ENCODE measurements around the gene TLR9. TPM values are rescaled to one million over a fixed set of nuclear protein-coding genes. Genes with fewer than 3 reads are reported as not detected.

Gene TLR9
- total RNA-seq, 1 donor from 2014 or later, result 0.42 TPM

GRCh38 chr3:52197499-52197841 lies 28.0 kb downstream of the TLR9 start:
- H3K27ac Mint-ChIP-seq, result peak overlapping the region; percentile 85
- no peaks in the 10 kb centered on the region for H3K9me3 Mint-ChIP-seq
- no peak for DNase-seq
- intact Hi-C loops (cut with micrococcal nuclease), result loop anchor here (5.0 to 10.0 kb wide), 2 partner anchors 200 to 337 kb away; partner anchors contain the start of genes NT5DC2, RPL29 and UQCC5
- H3K4me3 Mint-ChIP-seq, result peak overlapping the region; percentile 100
- H3K36me3 Mint-ChIP-seq (ENCODE audit: low read depth), result peaks cover 33% of the 10 kb centered on the region
- no peaks in the 10 kb centered on the region for H3K27me3 Mint-ChIP-seq
- H3K4me1 Mint-ChIP-seq, result peaks cover 50% of the 10 kb centered on the region

- Mint-ChIP-seq H3K9me3 (no peaks in the 10 kb centered on the region), H3K4me3 (no peak overlapping the region)
Observed at GRCh38 chr3:52196977-52197376, 28.5 kb downstream of the TLR9 start.

GRCh38 chr3:52195823-52196331 lies 29.6 kb downstream of the TLR9 start:
- Mint-ChIP-seq H3K9me3 (no peaks in the 10 kb centered on the region), H3K36me3 (ENCODE audit: low read depth) (peaks cover 18% of the 10 kb centered on the region), H3K4me1 (peaks cover 37% of the 10 kb centered on the region), H3K27me3 (no peaks in the 10 kb centered on the region), H3K27ac (peak overlapping the region; percentile 43), H3K4me3 (no peak overlapping the region)
- intact Hi-C loops (cut with micrococcal nuclease), result loop anchor here (5.0 to 10.0 kb wide), 2 partner anchors 199 to 339 kb away; partner anchors contain the start of genes NT5DC2, RPL29 and UQCC5
- no peak for DNase-seq

More at GRCh38 chr3:52196977-52197376, 28.5 kb downstream of the TLR9 start:
- peaks cover 48% of the 10 kb centered on the region for H3K4me1 Mint-ChIP-seq
- intact Hi-C loops (cut with micrococcal nuclease), result loop anchor here (5.0 to 10.0 kb wide), 2 partner anchors 200 to 338 kb away; partner anchors contain the start of genes NT5DC2, RPL29 and UQCC5
- peak; percentile 60 for DNase-seq
- H3K27me3 Mint-ChIP-seq, result no peaks in the 10 kb centered on the region
- H3K27ac Mint-ChIP-seq, result peak overlapping the region; percentile 85
- peaks cover 29% of the 10 kb centered on the region for H3K36me3 Mint-ChIP-seq (ENCODE audit: low read depth)

- Mint-ChIP-seq H3K27me3 (no peaks in the 10 kb centered on the region), H3K36me3 (ENCODE audit: low read depth) (peaks cover 15% of the 10 kb centered on the region), H3K4me3 (no peak overlapping the region), H3K4me1 (peaks cover 34% of the 10 kb centered on the region), H3K9me3 (no peaks in the 10 kb centered on the region), H3K27ac (no peak overlapping the region)
- DNase-seq, result no peak
- intact Hi-C loops (cut with micrococcal nuclease), result loop anchor here (5.0 to 10.0 kb wide), 2 partner anchors 198 to 340 kb away; partner anchors contain the start of genes NT5DC2, RPL29 and UQCC5
Observed at GRCh38 chr3:52195291-52195597, 30.2 kb downstream of the TLR9 start.

GRCh38 chr3:52194485-52195290 lies 30.8 kb downstream of the TLR9 start:
- no peak overlapping the region for H3K27ac Mint-ChIP-seq
- peaks cover 12% of the 10 kb centered on the region for H3K36me3 Mint-ChIP-seq (ENCODE audit: low read depth)
- H3K27me3 Mint-ChIP-seq, result no peaks in the 10 kb centered on the region
- H3K4me1 Mint-ChIP-seq, result peaks cover 33% of the 10 kb centered on the region
- no peaks in the 10 kb centered on the region for H3K9me3 Mint-ChIP-seq
- intact Hi-C loops (cut with micrococcal nuclease), result loop anchor here (5.0 to 10.0 kb wide), 2 partner anchors 197 to 340 kb away; partner anchors contain the start of genes NT5DC2, RPL29 and UQCC5
- no peak overlapping the region for H3K4me3 Mint-ChIP-seq
- DNase-seq, result no peak

- Mint-ChIP-seq H3K4me3 (no peak overlapping the region), H3K4me1 (peaks cover 29% of the 10 kb centered on the region), H3K36me3 (ENCODE audit: low read depth) (no peaks in the 10 kb centered on the region), H3K9me3 (no peaks in the 10 kb centered on the region), H3K27ac (no peak overlapping the region), H3K27me3 (no peaks in the 10 kb centered on the region)
- no peak for DNase-seq
- intact Hi-C loops (cut with micrococcal nuclease), result loop anchor here (10.0 kb wide), 1 partner anchor 342 kb away; the partner anchor contains the start of genes NT5DC2 and UQCC5
Observed at GRCh38 chr3:52193065-52193464, 32.4 kb downstream of the TLR9 start.

- H3K4me1 Mint-ChIP-seq, result peaks cover 17% of the 10 kb centered on the region
- H3K9me3 Mint-ChIP-seq, result no peaks in the 10 kb centered on the region
- DNase-seq, result no peak
- H3K4me3 Mint-ChIP-seq, result no peak overlapping the region
- H3K27ac Mint-ChIP-seq, result no peak overlapping the region
- no peaks in the 10 kb centered on the region for H3K27me3 Mint-ChIP-seq
- H3K36me3 Mint-ChIP-seq (ENCODE audit: low read depth), result no peaks in the 10 kb centered on the region
- intact Hi-C loops (cut with micrococcal nuclease), result loop anchor here (10.0 kb wide), 1 partner anchor 343 kb away; the partner anchor contains the start of genes NT5DC2 and UQCC5
Observed at GRCh38 chr3:52191663-52192062, 33.8 kb downstream of the TLR9 start.

- H3K4me1 Mint-ChIP-seq, result peaks cover 10% of the 10 kb centered on the region
- H3K9me3 Mint-ChIP-seq, result no peaks in the 10 kb centered on the region
- H3K4me3 Mint-ChIP-seq, result no peak overlapping the region
- no peaks in the 10 kb centered on the region for H3K27me3 Mint-ChIP-seq
- H3K36me3 Mint-ChIP-seq (ENCODE audit: low read depth), result no peaks in the 10 kb centered on the region
- intact Hi-C loops (cut with micrococcal nuclease), result loop anchor here (10.0 kb wide), 1 partner anchor 344 kb away; the partner anchor contains the start of genes NT5DC2 and UQCC5
- no peak overlapping the region for H3K27ac Mint-ChIP-seq
- DNase-seq, result no peak
Observed at GRCh38 chr3:52190294-52191074, 35.0 kb downstream of the TLR9 start.

- intact Hi-C loops (cut with micrococcal nuclease), result no loop called here
- H3K4me3 Mint-ChIP-seq, result no peak overlapping the region
- H3K27ac Mint-ChIP-seq, result no peak overlapping the region
- no peak for DNase-seq
- H3K4me1 Mint-ChIP-seq, result peaks cover 10% of the 10 kb centered on the region
- H3K36me3 Mint-ChIP-seq (ENCODE audit: low read depth), result no peaks in the 10 kb centered on the region
- no peaks in the 10 kb centered on the region for H3K9me3 Mint-ChIP-seq
- H3K27me3 Mint-ChIP-seq, result no peaks in the 10 kb centered on the region
Observed at GRCh38 chr3:52188556-52188955, 36.9 kb downstream of the TLR9 start.

- Mint-ChIP-seq H3K36me3 (ENCODE audit: low read depth) (no peaks in the 10 kb centered on the region), H3K27me3 (peaks cover 4% of the 10 kb centered on the region), H3K4me3 (no peak overlapping the region), H3K9me3 (no peaks in the 10 kb centered on the region), H3K4me1 (peaks cover 15% of the 10 kb centered on the region), H3K27ac (no peak overlapping the region)
- no peak for DNase-seq
- intact Hi-C loops (cut with micrococcal nuclease), result no loop called here
Observed at GRCh38 chr3:52186729-52187128, 38.7 kb downstream of the TLR9 start.

- intact Hi-C loops (cut with micrococcal nuclease), result no loop called here
- Mint-ChIP-seq H3K4me3 (no peak overlapping the region), H3K27me3 (peaks cover 5% of the 10 kb centered on the region), H3K27ac (no peak overlapping the region), H3K9me3 (no peaks in the 10 kb centered on the region), H3K4me1 (peaks cover 15% of the 10 kb centered on the region), H3K36me3 (ENCODE audit: low read depth) (no peaks in the 10 kb centered on the region)
- no peak for DNase-seq
Observed at GRCh38 chr3:52185837-52186236, 39.6 kb downstream of the TLR9 start.

- intact Hi-C loops (cut with micrococcal nuclease), result no loop called here
- Mint-ChIP-seq H3K27ac (no peak overlapping the region), H3K27me3 (peaks cover 5% of the 10 kb centered on the region), H3K4me1 (peaks cover 15% of the 10 kb centered on the region), H3K4me3 (no peak overlapping the region), H3K9me3 (no peaks in the 10 kb centered on the region), H3K36me3 (ENCODE audit: low read depth) (no peaks in the 10 kb centered on the region)
- no peak for DNase-seq
Observed at GRCh38 chr3:52185311-52185710, 40.1 kb downstream of the TLR9 start.

- no peak overlapping the region for H3K27ac Mint-ChIP-seq
- DNase-seq, result no peak
- intact Hi-C loops (cut with micrococcal nuclease), result no loop called here
- H3K27me3 Mint-ChIP-seq, result peaks cover 7% of the 10 kb centered on the region
- no peaks in the 10 kb centered on the region for H3K9me3 Mint-ChIP-seq
- H3K36me3 Mint-ChIP-seq (ENCODE audit: low read depth), result no peaks in the 10 kb centered on the region
- H3K4me1 Mint-ChIP-seq, result peaks cover 12% of the 10 kb centered on the region
- no peak overlapping the region for H3K4me3 Mint-ChIP-seq
Observed at GRCh38 chr3:52184690-52185089, 40.8 kb downstream of the TLR9 start.

Measured in activated CD4-positive, alpha-beta T cell treated with anti-CD3 and anti-CD28 coated beads, Interleukin-2, amount 10 ng/mL, durations not matched to agents 24 days and 14 days (primary cell).